Activated CD4-positive, alpha-beta T cell treated with anti-CD3 and anti-CD28 coated beads, Interleukin-2, amount 10 ng/mL, durations not matched to agents 24 days and 14 days (primary cell): ENCODE measurements around the gene ALG6. TPM values are rescaled to one million over a fixed set of nuclear protein-coding genes. Genes with fewer than 3 reads are reported as not detected.

Experiments
- DNase-seq: peaks from one replicate; pipeline ENCODE4 v3.0.0; 2022
- H3K27ac Mint-ChIP-seq: one replicate; pipeline ENCODE4 v1.8.0; 2022; ENCODE audit warnings: mild to moderate bottlenecking, mixed read lengths
- H3K27me3 Mint-ChIP-seq: one replicate; pipeline ENCODE4 v1.8.0; 2022; ENCODE audit warnings: mixed read lengths
- H3K36me3 Mint-ChIP-seq: one replicate; pipeline ENCODE4 v1.8.0; 2022; ENCODE audit warnings: low read depth, mild to moderate bottlenecking, mixed read lengths
- H3K4me1 Mint-ChIP-seq: one replicate; pipeline ENCODE4 v1.8.0; 2021; ENCODE audit warnings: mixed read lengths
- H3K4me3 Mint-ChIP-seq: one replicate; pipeline ENCODE4 v1.8.0; 2022; ENCODE audit warnings: mild to moderate bottlenecking, moderate library complexity, mixed read lengths
- H3K9me3 Mint-ChIP-seq: one replicate; pipeline ENCODE4 v1.8.0; 2021; ENCODE audit warnings: mixed read lengths
- intact Hi-C: fragments of 100-400 bp; cut with micrococcal nuclease; formaldehyde crosslinking; loops from one replicate; pipeline ENCODE4 v1.15.1; 2023
- total RNA-seq: library from RNA; stranded (reverse); gene quantifications from 2 replicates; pipeline ENCODE4 v1.2.3, GENCODE V29; 2022

Gene ALG6
- 24.5 and 27.7 TPM in 2 replicates for total RNA-seq

DNA sequence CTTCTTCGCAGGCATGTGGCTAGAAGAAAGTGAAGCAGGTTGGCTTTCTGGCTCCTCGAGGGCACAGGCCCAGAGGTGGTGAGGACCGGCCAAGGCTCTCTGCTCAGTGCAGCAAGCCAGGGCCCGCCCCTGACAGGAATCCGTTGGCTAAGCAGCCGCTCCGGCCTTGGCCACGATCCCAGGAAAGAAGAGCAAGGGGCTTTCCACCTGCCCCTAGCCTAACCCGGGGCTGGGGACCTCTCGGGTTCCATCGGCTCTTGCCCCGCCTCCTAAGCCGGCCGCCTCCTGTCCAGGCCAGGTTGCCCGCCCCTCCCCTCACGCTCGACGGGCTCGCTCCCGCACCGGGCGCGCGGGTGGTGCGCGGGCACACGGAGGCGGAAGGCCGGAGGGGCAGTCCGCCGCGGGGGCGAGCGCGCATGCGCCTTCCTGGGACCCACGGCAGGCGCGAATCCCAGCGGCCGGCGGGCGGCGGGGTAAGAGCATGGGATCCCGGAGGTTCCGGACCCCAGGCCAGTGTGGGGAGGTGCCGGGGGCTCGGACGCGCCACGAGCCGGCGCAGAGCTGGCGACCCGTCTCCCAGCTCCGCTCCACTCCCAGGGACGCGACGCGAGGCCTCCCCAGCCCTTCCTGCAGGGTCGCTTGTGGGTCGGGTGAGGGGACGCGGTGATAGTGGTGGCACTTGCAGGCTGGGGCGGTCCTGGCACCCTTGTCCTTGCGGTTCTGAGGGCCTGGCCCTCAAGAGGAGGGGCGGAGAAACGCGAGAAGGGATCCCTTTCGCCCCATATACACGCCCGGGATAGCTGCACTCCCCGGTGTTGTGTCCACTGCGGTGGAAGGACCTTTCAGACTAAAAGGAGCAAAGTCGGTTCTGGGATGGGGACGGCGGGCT lies at the start of gene ALG6:
Gene ALG6 (plus strand): TSS at position 413 of the 889 bp plus-strand sequence. CDS start 3,351 bp downstream, outside the sequence.
- Mint-ChIP-seq H3K36me3 (peaks cover 12% of the 10 kb centered on the region), H3K9me3 (no peaks in the 10 kb centered on the region), H3K27me3 (peaks cover 14% of the 10 kb centered on the region), H3K27ac (peak within 1 kb of the TSS; percentile 93), H3K4me1 (peaks cover 15% of the 10 kb centered on the region), H3K4me3 (peak within 1 kb of the TSS; percentile 99)
- DNase-seq, result peak; percentile 99
- intact Hi-C loops, result loop anchor here (1.0 to 10.0 kb wide), 4 partner anchors 156 to 933 kb away; partner anchors contain the start of genes EFCAB7, ITGB3BP, PGM1 and USP1

DNA sequence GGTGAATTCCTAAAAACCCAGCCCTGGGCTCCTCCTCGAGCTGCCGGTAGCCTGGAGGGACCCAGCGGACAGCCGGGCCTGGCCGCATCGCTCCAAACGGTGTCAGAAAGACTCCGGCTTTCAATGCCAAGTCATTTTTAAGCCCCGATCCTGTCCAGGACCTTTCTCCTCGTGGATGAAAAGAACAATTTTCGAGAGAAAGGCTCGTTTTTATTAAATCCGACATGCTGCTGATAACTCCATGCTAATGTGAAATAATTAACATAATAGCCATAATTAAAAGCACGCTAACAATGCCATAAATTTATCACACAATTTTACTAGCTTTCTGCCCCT lies 49.6 kb upstream of the ALG6 start:
- DNase-seq, result no peak
- peaks cover 70% of the 10 kb centered on the region for H3K27me3 Mint-ChIP-seq
- peaks cover 20% of the 10 kb centered on the region for H3K9me3 Mint-ChIP-seq
- H3K36me3 Mint-ChIP-seq, result peaks cover 21% of the 10 kb centered on the region
- H3K4me3 Mint-ChIP-seq, result peak overlapping the region; percentile 73
- peaks cover 29% of the 10 kb centered on the region for H3K4me1 Mint-ChIP-seq
- intact Hi-C loops, result loop anchor here (1.0 kb wide), 1 partner anchor 10 kb away; no protein-coding TSS in a partner anchor
- H3K27ac Mint-ChIP-seq, result peak overlapping the region; percentile 67

DNA sequence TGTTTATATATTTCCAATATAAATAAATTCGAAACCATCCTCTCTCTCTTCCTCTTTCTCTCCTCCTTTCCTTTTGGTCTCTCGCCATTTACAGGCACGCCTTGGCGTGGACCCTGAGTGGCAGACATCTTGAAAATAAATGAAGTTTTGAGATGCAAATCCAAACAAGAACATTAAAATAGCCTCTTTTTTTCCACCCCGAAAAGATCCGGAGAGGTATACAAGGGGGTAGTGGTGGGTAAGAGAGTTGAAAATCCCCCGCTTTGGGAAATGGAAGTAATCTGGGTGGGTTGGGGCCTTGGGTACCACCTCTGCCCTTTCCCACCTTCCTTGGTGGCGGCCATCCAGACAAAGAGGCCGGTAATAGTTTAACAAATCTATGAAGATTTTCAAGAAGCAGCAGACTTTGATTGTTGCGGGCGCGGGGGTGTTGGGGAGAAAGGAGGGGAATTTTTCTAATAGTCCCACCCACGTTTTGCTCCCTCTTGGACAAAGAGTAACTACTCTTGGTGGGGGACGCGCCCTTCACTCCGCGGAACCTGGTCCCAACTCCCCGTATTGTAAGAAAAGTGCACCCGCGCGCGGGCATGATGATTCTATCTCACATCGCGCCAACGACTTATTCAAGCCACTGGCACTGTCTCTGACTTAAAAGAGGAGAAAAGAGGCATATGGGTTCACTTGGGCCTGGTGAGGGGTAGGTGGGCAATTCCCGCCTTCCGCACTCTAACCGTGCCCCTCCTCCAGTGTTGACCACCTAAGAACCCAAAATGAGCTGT lies 49.0 kb upstream of the ALG6 start:
- H3K27ac Mint-ChIP-seq, result peak overlapping the region; percentile 67

DNA sequence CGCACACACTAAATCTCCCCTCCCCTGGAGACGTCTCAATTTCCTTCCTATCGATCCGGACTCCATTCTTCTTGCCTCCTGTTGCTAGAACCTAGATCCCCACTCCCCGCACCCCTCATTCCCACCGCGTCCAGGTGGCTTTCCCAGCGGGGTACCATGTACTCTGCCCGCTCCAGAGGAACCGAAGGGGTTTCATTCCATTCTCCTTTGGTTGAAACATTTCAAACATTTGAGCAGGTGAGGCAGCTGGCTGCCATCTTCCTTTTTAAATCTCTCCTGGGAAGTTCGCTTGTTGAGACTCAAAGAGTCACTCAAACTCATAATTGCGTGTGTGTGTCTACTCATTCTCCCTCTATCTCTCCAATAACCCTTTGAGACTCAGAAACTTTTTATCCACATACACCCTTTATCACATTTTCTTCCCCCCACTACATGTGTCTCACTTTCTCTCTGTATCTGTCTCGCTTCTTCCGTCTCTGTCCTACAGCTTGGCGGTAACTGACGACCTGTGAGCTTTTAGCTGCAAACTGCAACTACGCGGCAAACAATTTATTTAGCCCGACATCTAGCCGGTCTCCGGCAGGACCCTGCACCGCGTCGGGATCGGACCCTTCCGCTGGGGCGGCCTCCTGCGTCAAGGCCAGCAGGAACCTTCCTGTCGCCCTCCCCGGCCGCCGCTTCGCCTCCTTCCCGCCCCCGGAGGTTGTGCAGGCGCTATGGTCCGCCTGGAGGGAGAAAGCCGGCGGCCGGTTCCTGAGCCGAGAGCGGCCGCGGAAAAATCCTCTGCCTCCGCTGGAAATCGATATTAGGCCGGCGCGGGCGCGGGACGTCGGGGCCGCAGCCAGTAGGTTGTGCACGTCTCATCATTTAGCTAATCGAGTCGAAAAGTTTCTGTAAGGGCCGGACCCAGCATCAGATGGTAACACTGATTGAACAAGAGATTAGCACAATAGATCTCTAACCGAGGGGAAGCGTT lies 48.1 kb upstream of the ALG6 start:
- DNase-seq, result peak; percentile 61
- intact Hi-C loops, result loop anchor here (10.0 kb wide), 1 partner anchor 475 kb away; no protein-coding TSS in a partner anchor
- peak overlapping the region; percentile 11 for H3K4me3 Mint-ChIP-seq

More for the DNA sequence above, 49.0 kb upstream of the ALG6 start:
- peak; percentile 60 for DNase-seq
- Mint-ChIP-seq H3K36me3 (peaks cover 21% of the 10 kb centered on the region), H3K27me3 (peaks cover 70% of the 10 kb centered on the region), H3K4me1 (peaks cover 29% of the 10 kb centered on the region), H3K4me3 (peak overlapping the region; percentile 73), H3K9me3 (peaks cover 20% of the 10 kb centered on the region)
- intact Hi-C loops, result loop anchor here (1.0 kb wide), 1 partner anchor 9 kb away; no protein-coding TSS in a partner anchor

DNA sequence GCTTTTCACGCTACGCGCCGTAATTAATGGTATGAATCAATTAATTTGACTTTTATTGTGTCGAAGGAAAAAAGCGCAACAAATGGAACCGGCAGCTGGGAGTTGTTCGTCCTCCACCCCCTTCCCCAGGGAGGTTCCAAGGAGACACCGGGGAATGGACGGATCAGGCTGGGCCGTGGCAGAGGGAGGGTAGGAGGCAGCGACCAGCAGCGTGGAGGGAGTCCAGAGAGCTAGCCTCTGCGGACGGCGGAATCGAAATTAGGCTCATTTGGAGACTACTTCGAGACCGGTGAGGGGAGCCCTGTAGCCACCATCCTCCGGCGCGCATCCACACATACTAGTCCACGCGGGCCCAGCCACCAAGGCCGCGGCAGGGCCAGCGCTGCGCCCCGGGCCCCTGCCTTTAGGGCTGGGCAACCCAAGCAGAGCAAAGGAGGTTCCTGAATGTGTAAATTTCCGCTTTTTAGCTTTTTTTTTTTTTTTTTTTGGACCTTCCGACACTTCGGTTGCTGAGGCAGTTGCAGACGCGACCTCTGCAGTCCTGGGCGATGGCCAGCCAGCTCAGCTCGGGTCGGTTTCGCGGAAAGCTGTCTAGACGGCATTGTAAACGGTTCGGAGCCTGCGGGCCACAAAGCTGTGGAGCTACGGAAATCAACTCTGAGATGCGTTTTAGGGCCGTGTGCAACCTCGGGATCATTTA lies 47.3 kb upstream of the ALG6 start:
- Mint-ChIP-seq H3K27me3 (peaks cover 66% of the 10 kb centered on the region), H3K4me3 (no peak overlapping the region), H3K27ac (peak overlapping the region; percentile 65), H3K4me1 (peaks cover 34% of the 10 kb centered on the region), H3K9me3 (peaks cover 20% of the 10 kb centered on the region), H3K36me3 (peaks cover 22% of the 10 kb centered on the region)
- intact Hi-C loops, result loop anchor here (10.0 kb wide), 1 partner anchor 475 kb away; no protein-coding TSS in a partner anchor
- peak; percentile 65 for DNase-seq

More for the DNA sequence above, 48.1 kb upstream of the ALG6 start:
- H3K27me3 Mint-ChIP-seq, result peaks cover 66% of the 10 kb centered on the region
- peaks cover 20% of the 10 kb centered on the region for H3K9me3 Mint-ChIP-seq
- H3K36me3 Mint-ChIP-seq, result peaks cover 21% of the 10 kb centered on the region
- peak overlapping the region; percentile 36 for H3K27ac Mint-ChIP-seq
- H3K4me1 Mint-ChIP-seq, result peaks cover 31% of the 10 kb centered on the region

DNA sequence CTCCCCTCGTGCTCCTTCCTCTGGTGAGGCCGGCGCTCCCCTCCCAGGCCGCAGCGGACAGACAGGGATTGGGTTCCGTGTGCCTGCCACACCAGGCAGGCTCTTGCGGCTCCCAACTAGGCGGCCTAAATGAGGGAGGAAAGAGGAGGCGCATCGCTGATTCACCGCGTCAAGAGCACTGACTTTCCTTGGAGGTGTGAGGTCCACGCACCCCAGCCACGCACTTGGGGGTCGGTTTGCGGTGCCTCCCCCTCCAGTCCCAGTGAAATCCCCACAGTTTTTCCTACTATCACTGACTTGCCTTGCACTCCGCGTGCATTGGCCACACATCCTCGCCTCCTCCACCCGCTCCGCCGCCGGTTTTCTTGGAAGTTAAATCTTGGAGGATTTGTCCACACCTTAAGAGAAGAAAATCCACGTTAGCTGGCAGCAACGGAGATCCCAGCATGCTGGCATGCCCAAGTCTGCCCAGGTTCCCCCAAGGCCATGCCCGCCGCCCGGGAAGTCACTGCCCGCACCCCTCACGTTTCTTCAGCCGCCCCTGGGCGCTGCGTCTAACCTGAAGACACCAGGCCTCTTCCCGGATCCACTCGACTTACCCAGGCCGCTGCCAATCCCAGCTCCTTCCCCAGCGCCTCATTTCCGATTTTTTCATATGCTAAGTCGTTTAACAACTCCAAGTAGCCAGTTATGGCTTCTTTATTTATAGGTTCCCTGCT lies 46.2 kb upstream of the ALG6 start:
- peaks cover 65% of the 10 kb centered on the region for H3K27me3 Mint-ChIP-seq
- H3K9me3 Mint-ChIP-seq, result peaks cover 22% of the 10 kb centered on the region
- peaks cover 33% of the 10 kb centered on the region for H3K4me1 Mint-ChIP-seq
- intact Hi-C loops, result loop anchor here (10.0 kb wide), 1 partner anchor 476 kb away; no protein-coding TSS in a partner anchor
- H3K36me3 Mint-ChIP-seq, result peaks cover 22% of the 10 kb centered on the region
- H3K27ac Mint-ChIP-seq, result peak overlapping the region; percentile 84
- peak overlapping the region; percentile 76 for H3K4me3 Mint-ChIP-seq
- peak; percentile 64 for DNase-seq

DNA sequence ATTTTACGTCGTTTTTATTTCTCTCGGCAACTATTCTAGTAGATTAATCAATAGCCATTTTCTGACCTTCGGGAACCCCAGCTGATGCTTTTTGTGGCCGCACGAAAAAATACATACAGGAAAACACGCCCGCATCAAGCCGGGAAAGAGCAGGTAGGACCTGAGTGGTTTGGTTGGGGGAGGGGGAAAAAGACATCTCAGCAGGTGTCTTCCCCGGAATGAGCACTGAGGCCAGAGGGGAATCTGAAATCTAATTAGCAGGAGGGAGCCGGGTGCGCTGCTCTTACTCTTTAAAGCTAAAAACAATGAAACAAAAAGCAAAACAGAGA lies 45.7 kb upstream of the ALG6 start:
- H3K4me1 Mint-ChIP-seq, result peaks cover 35% of the 10 kb centered on the region
- DNase-seq, result peak; percentile 59
- H3K4me3 Mint-ChIP-seq, result peak overlapping the region; percentile 76
- peaks cover 22% of the 10 kb centered on the region for H3K36me3 Mint-ChIP-seq
- peaks cover 23% of the 10 kb centered on the region for H3K9me3 Mint-ChIP-seq
- peaks cover 67% of the 10 kb centered on the region for H3K27me3 Mint-ChIP-seq
- peak overlapping the region; percentile 84 for H3K27ac Mint-ChIP-seq
- intact Hi-C loops, result loop anchor here (10.0 kb wide), 1 partner anchor 477 kb away; no protein-coding TSS in a partner anchor

DNA sequence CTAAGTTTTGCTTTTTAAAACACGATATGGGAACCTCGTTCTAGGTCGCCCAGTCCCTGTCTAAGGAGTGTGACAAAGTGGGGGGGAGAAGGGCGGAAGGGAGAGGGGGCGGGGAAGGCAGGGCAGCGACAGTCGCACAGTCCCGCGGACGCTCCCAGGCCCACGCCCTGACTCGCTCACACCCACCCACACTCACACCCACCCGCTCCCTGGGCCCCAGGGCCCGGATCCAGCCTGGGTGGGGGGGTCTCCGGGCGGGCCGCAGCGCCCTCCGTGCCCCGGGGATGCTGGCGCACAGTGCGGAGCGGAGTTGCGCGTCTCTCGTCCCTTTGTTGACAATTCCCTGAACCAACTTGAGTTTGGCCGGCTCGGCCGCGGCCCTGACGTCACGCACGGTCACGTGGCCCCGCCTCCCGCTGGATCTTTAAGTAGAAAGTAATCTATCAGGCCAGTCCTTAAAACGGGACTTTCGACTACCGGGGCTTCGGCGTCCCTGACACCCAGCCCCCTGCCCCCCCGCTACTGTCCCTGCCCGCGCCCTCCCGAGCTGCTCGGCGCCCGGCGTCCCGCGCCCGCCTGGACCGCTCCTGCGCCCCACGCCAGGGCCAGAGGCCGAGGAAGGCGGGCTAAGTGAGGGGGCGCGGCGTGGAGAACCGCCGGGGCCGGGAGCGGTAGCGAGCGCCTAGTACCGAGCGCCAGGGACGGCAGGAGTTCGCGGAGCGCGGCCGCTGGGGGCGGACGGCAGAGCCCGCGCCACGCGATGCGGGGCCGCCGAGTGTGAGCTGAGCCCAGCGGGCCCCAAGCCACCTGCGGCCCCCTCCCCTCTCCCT lies 45.1 kb upstream of the ALG6 start, which contains the start of gene FOXD3:
Gene FOXD3 (plus strand): TSS at position 454 of the 830 bp plus-strand sequence. CDS start 492 bp downstream, outside the sequence.
- peaks cover 23% of the 10 kb centered on the region for H3K9me3 Mint-ChIP-seq
- peak within 1 kb of the TSS; percentile 77 for H3K4me3 Mint-ChIP-seq
- peak; percentile 77 for DNase-seq
- peaks cover 38% of the 10 kb centered on the region for H3K4me1 Mint-ChIP-seq
- intact Hi-C loops, result loop anchor here (10.0 kb wide), 1 partner anchor 478 kb away; no protein-coding TSS in a partner anchor
- peak within 1 kb of the TSS; percentile 84 for H3K27ac Mint-ChIP-seq
- peaks cover 73% of the 10 kb centered on the region for H3K27me3 Mint-ChIP-seq
- peaks cover 22% of the 10 kb centered on the region for H3K36me3 Mint-ChIP-seq

DNA sequence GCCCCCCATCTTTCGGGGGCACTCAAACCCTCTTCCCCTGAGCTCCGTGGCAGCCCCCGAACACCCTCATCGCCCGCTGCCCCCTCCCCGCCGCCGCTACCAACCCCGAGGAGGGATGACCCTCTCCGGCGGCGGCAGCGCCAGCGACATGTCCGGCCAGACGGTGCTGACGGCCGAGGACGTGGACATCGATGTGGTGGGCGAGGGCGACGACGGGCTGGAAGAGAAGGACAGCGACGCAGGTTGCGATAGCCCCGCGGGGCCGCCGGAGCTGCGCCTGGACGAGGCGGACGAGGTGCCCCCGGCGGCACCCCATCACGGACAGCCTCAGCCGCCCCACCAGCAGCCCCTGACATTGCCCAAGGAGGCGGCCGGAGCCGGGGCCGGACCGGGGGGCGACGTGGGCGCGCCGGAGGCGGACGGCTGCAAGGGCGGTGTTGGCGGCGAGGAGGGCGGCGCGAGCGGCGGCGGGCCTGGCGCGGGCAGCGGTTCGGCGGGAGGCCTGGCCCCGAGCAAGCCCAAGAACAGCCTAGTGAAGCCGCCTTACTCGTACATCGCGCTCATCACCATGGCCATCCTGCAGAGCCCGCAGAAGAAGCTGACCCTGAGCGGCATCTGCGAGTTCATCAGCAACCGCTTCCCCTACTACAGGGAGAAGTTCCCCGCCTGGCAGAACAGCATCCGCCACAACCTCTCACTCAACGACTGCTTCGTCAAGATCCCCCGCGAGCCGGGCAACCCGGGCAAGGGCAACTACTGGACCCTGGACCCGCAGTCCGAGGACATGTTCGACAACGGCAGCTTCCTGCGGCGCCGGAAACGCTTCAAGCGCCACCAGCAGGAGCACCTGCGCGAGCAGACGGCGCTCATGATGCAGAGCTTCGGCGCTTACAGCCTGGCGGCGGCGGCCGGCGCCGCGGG lies 44.2 kb upstream of the ALG6 start:
- Mint-ChIP-seq H3K27ac (peak overlapping the region; percentile 51), H3K4me1 (peaks cover 39% of the 10 kb centered on the region), H3K36me3 (peaks cover 22% of the 10 kb centered on the region), H3K27me3 (peaks cover 74% of the 10 kb centered on the region), H3K4me3 (peak overlapping the region; percentile 77), H3K9me3 (peaks cover 23% of the 10 kb centered on the region)
- peak; percentile 82 for DNase-seq
- intact Hi-C loops, result loop anchor here (10.0 kb wide), 1 partner anchor 478 kb away; no protein-coding TSS in a partner anchor
